ENCODE results near the gene SLC43A3. TPM values are rescaled to one million over a fixed set of nuclear protein-coding genes. Genes with fewer than 3 reads are reported as not detected.

SLC43A3 gene
- total RNA-seq, 2 donors from 2014 or later: 10.6 to 13.8 TPM

- Histone ChIP-seq H3K36me3 (ENCODE audit: control insufficient read depth, insufficient read depth, low read length) (no peaks in the 10 kb centered on the region), H3K27ac (ENCODE audit: low read depth, low read length) (no peak overlapping the region), H3K4me3 (ENCODE audit: low read length) (no peak overlapping the region), H3K9ac (ENCODE audit: extremely low read depth, low read length, poor library complexity, severe bottlenecking) (no peak overlapping the region), H3K27me3 (ENCODE audit: control insufficient read depth, insufficient read depth, low read length, poor library complexity, severe bottlenecking) (peaks cover 95% of the 10 kb centered on the region), H3K4me1 (ENCODE audit: control insufficient read depth, insufficient read depth, low read length) (peaks cover 3% of the 10 kb centered on the region), H3K9me3 (ENCODE audit: control insufficient read depth, low read length) (no peaks in the 10 kb centered on the region)
- H3K36me3 Mint-ChIP-seq (ENCODE audit: low read depth): no peaks in the 10 kb centered on the region
- peak overlapping the region; percentile 60 for H3K4me3 Mint-ChIP-seq
- peaks cover 92% of the 10 kb centered on the region for H3K27me3 Mint-ChIP-seq (ENCODE audit: insufficient read depth)
- no peaks in the 10 kb centered on the region for H3K9me3 Mint-ChIP-seq
- WGBS, 2 experiments (ENCODE audit: insufficient coverage in 1 of 2, insufficient read length in 1 of 2): 74 to 81% methylated on average over 15 to 16 of the region's 16 CpGs
- no peak overlapping the region for H3K27ac Mint-ChIP-seq
- peaks cover 23% of the 10 kb centered on the region for H3K4me1 Mint-ChIP-seq
- DNase-seq: no peak
- TF ChIP-seq CTCF (conservative IDR thresholded peaks at IDR 0.05): no peak
Observed at GRCh38 chr11:57461841-57462489, 35.0 kb upstream of the SLC43A3 start.

DNA sequence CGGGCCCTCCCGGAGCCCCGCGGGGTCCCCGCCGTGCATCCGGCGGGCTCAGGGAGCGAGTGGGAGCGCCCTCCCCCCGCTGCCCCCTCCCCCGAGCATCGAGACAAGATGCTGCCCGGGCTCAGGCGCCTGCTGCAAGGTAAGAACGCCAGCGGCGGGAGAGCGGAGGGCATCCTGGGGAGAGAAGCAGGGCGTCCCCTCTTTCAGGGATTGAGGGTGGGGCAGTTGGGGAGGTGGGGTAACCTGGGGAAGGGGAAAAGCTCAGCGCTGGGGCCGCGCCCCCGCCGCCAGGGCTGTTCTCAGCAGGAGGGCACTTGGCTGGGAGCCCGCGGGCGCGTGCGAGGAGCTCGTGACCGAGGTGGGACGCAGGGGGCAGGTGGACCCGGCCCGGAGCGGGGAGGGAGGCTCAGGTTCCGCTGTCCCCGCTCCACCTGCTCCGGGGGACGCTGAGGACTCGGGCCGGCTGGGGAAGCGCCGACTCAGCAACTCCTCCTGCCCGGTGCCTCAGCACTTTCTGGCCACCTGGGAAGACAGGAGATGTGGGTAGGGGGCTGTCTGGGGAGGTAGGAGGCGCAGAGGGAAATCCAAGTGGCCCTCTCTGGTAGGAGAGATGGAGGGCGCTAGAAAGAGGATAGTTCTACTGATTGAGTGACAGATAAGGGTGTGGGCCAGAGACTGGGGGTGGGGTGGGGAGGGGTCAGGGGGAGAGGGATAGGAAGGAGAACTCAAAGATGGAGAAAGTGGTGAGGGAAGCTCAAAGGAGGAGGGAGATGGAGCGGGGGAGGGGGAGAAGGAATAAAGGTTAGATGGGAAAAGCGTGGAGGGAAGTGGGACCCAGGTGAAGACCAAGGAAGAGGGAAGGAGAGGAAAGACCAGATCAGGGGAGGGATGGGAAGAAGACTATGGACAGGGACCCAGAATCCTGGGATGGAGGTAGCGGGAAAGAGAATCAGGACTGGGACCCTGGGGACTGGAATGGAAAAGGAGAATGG, 34.1 kb upstream of the SLC43A3 start:
- no peak overlapping the region for H3K9ac ChIP-seq (ENCODE audit: extremely low read depth, low read length, poor library complexity, severe bottlenecking)
- H3K27me3 ChIP-seq (ENCODE audit: control insufficient read depth, insufficient read depth, low read length, poor library complexity, severe bottlenecking): peaks cover 96% of the 10 kb centered on the region
- H3K36me3 ChIP-seq (ENCODE audit: control insufficient read depth, insufficient read depth, low read length): no peaks in the 10 kb centered on the region
- Mint-ChIP-seq H3K9me3 (no peaks in the 10 kb centered on the region), H3K4me3 (peak overlapping the region; percentile 60), H3K36me3 (ENCODE audit: low read depth) (no peaks in the 10 kb centered on the region), H3K4me1 (peaks cover 24% of the 10 kb centered on the region), H3K27ac (no peak overlapping the region), H3K27me3 (ENCODE audit: insufficient read depth) (peaks cover 91% of the 10 kb centered on the region)
- 3 to 13% methylated on average over 12 to 50 of the region's 50 CpGs for WGBS, 2 experiments (ENCODE audit: insufficient coverage in 1 of 2, insufficient read length in 1 of 2)
- H3K27ac ChIP-seq (ENCODE audit: low read depth, low read length): no peak overlapping the region
- no peak overlapping the region for H3K4me3 ChIP-seq (ENCODE audit: low read length)
- peak; percentile 82 for DNase-seq
- no peak for TF ChIP-seq CTCF (conservative IDR thresholded peaks at IDR 0.05)
- no peaks in the 10 kb centered on the region for H3K9me3 ChIP-seq (ENCODE audit: control insufficient read depth, low read length)
- H3K4me1 ChIP-seq (ENCODE audit: control insufficient read depth, insufficient read depth, low read length): peaks cover 3% of the 10 kb centered on the region

GRCh38 chr11:57460022-57460757, 33.3 kb upstream of the SLC43A3 start, which contains the start of gene RTN4RL2:
Gene RTN4RL2 (plus strand): TSS chr11:57460528. CDS start chr11:57460866, 338 bp downstream.
- Histone ChIP-seq H3K4me1 (ENCODE audit: control insufficient read depth, insufficient read depth, low read length) (peaks cover 3% of the 10 kb centered on the region), H3K9ac (ENCODE audit: extremely low read depth, low read length, poor library complexity, severe bottlenecking) (no peak within 1 kb of the TSS), H3K27me3 (ENCODE audit: control insufficient read depth, insufficient read depth, low read length, poor library complexity, severe bottlenecking) (peaks cover 98% of the 10 kb centered on the region), H3K36me3 (ENCODE audit: control insufficient read depth, insufficient read depth, low read length) (no peaks in the 10 kb centered on the region), H3K4me3 (ENCODE audit: low read length) (peak within 1 kb of the TSS; percentile 62), H3K9me3 (ENCODE audit: control insufficient read depth, low read length) (no peaks in the 10 kb centered on the region), H3K27ac (ENCODE audit: low read depth, low read length) (no peak within 1 kb of the TSS)
- H3K27me3 Mint-ChIP-seq (ENCODE audit: insufficient read depth): peaks cover 94% of the 10 kb centered on the region
- H3K36me3 Mint-ChIP-seq (ENCODE audit: low read depth): no peaks in the 10 kb centered on the region
- DNase-seq: peak; percentile 89
- no peak within 1 kb of the TSS for H3K27ac Mint-ChIP-seq
- 0% methylated on average over 2 to 64 of the region's 66 CpGs for WGBS, 2 experiments (ENCODE audit: insufficient coverage in 1 of 2, insufficient read length in 1 of 2)
- no peaks in the 10 kb centered on the region for H3K9me3 Mint-ChIP-seq
- peak within 1 kb of the TSS; percentile 60 for H3K4me3 Mint-ChIP-seq
- peak; percentile 70 for TF ChIP-seq CTCF (conservative IDR thresholded peaks at IDR 0.05)
- H3K4me1 Mint-ChIP-seq: peaks cover 24% of the 10 kb centered on the region
